Cardiac septum (tissue), 1 donor: ENCODE data around the gene FASTK. TPM values are rescaled to one million over a fixed set of nuclear protein-coding genes. Genes with fewer than 3 reads are reported as not detected.

Experiments
- DNase-seq: peaks from one replicate; pipeline ENCODE4 v3.0.0-alpha.2; 2020; ENCODE audit warnings: low spot score
- intact Hi-C: fragments of 100-400 bp; cut with DNase I; formaldehyde crosslinking; loops from one replicate; pipeline ENCODE4 v1.14.0; 2022
- total RNA-seq: library from RNA; stranded (reverse); fragmentation: NEBNext Ultra II Directional; extraction: Animal tissue kit (Norgen Biotek cat#: 25700); gene quantifications from one replicate; pipeline ENCODE4 v1.2.1, GENCODE V29; 2021
- donor health status: DM: no; HTN: no; CAD: no.

Gene FASTK
- total RNA-seq, 1 donor from 2014 or later, result 93.3 TPM

DNA sequence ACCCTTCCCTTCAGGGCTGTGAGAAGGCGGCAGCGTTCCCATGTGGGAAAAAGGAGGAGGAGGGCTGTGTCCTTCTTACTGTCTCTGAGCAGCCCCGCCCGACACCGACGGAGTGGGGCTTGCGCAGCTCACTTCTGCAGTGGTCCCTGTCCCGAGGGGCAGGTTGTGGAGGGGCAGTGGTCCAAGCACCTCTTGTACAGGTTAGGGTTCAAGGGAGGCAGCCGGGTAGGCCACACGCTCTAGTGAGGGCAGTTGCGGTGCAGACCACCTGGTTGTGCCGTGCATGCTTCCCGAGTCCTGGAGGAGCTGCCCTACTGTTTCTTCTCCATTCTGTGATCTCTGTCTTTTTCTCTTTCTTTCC, 38.4 kb upstream of the FASTK start:
- DNase-seq, result no peak
- intact Hi-C loops, result no loop called here

DNA sequence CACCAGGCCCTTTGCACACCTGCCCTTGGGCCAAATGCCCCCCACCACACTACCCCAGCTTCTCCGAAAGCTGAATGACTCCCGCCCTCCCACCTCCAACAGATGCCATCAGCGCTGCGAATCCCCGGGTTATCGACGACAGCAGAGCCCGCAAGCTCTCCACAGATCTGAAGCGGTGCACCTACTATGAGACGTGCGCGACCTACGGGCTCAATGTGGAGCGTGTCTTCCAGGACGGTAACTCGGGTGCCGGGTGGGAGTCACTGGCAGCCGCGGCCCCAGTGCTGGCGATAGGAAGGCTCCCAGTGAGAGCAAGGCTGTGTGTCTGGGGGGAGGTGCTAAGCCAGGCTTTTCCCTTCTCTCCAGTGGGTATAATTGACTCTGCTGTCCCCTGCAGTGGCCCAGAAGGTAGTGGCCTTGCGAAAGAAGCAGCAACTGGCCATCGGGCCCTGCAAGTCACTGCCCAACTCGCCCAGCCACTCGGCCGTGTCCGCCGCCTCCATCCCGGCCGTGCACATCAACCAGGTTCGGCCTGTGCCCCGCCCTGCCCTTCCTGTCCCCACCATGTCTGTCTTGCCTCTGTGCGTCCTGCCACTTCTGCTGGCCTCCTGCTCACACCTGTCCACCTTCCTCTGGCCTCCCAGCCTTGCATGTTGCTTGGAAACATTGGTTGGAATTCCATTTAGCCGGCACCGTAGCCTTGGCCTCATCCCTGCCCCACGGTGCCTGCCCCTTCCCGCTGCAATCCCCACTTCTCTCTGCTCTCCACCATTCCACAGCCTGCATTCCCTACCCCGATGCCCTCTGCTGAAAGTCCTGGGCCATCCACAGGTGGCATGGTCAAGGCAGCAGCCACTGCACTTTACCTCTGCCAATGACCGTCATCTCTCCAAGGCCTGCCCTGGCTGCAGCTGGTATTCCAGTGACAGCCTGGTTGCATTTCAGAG, 37.8 kb upstream of the FASTK start:
- intact Hi-C loops, result no loop called here
- DNase-seq, result no peak

DNA sequence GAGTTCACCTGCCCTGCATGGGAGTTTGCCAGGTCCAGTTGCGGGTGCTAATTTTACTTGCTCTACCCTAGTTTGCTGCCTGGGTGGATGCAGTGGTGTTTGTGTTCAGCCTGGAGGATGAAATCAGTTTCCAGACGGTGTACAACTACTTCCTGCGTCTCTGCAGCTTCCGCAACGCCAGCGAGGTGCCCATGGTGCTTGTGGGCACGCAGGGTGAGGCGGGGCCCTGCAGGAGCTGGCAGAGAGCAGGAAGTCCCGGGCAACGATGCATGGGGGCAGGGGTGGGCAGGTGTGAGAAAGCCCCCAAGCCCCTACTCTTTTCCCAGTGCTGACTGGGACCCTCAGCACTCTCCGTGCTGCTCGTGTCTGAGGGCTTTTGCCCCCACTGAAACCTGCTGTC, 37.0 kb upstream of the FASTK start:
- no peak for DNase-seq
- intact Hi-C loops, result no loop called here

DNA sequence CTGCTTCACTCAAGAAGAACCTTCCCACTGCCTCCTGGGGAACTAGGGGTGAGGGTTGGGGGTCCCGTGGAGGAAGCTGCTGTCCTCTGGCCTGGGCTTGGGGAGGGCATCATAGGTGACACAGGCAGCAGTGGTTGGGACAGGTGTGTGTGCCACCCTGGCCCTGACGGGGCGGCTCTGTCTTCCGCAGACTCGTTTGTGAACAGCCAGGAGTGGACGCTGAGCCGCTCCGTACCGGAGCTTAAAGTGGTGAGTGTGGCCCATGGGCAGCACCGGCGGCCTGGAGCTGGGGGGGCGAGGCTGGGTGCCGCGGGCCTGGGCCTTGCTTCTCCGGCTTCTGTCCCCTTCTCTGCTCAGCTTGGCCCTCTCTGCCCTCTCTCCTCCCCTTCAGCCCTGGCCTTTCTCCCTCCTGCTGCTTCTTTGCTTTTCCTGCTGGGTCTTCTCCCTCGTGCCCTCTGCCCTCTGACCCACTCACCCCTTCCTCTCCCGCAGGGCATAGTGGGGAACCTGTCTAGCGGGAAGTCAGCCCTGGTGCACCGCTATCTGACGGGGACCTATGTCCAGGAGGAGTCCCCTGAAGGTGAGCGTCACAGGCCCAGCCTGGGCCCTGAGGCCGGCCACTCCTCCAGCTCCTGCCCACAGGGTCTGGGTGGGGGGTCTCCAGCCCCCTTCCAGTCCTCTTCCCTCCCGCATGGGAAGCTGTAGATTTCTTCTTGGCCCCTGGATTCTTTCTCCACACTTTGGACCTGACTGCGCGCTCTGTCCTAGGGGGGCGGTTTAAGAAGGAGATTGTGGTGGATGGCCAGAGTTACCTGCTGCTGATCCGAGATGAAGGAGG, 36.2 kb upstream of the FASTK start:
- intact Hi-C loops, result no loop called here
- DNase-seq, result no peak

DNA sequence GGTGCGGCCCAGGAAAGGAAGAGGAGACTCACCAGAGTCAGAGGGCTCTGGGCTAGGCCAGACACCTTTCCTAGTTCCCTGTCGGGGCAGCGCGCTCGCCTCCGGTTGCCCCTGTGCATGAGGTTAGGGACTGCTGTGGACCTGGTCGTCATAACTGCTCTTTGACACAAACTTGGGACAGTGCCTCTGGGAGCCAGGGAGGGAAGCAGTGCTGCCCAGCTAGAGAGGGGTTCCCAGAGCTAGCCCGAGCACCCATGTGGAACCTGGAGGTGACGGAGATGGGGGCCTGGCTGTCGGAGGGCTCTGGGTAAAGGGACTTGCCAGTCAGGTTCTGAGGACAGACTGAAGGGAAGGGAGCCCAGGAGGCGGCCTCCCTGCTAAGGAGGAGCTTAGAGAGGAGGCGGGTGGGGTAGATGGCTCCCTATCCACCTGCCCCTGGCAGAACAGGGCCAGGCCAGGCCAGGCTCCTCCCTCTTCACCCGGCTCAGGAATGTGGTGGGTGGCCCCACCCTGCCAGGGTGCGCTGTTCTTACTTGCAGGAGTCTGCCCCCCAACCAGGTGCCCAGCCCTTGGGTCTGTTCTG, 35.3 kb upstream of the FASTK start:
- DNase-seq, result no peak
- intact Hi-C loops, result no loop called here

DNA sequence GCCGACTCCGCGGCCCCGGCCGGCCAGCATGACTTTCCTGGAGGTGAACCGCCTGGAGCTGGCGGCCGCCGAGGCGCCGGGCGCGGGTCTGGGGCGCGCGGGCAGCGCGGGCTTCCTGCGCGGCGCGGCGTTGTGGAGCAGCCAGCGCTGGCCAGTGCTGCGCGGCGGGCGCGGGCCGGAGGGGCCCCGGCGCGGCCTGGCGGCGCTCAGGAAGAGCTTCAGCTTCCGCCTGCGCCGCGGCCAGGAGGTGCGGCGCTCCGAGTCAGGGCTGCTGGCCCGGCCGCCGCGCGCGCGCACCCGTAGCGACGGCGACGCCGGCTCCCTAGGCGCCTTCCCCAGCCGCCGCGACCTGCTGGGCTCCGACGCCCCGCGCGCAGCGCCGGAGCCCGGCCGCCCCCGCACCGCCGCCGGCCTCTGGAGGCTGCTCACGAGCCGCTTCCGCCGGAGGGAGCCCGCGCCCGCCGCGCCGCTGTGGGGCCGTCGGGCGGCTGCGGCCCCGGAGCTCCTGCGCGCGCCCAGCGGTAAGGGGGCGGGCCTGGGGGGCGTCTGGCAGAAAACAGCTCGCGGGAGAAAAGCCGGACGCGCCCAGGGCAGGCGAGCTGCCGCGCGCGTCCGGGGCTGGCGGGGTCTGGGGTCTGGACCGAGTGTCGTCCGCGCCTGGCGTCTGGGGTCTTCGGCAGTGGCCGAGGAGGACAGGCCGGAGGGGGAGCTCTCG, 34.7 kb upstream of the FASTK start:
- intact Hi-C loops, result no loop called here
- DNase-seq, result no peak

DNA sequence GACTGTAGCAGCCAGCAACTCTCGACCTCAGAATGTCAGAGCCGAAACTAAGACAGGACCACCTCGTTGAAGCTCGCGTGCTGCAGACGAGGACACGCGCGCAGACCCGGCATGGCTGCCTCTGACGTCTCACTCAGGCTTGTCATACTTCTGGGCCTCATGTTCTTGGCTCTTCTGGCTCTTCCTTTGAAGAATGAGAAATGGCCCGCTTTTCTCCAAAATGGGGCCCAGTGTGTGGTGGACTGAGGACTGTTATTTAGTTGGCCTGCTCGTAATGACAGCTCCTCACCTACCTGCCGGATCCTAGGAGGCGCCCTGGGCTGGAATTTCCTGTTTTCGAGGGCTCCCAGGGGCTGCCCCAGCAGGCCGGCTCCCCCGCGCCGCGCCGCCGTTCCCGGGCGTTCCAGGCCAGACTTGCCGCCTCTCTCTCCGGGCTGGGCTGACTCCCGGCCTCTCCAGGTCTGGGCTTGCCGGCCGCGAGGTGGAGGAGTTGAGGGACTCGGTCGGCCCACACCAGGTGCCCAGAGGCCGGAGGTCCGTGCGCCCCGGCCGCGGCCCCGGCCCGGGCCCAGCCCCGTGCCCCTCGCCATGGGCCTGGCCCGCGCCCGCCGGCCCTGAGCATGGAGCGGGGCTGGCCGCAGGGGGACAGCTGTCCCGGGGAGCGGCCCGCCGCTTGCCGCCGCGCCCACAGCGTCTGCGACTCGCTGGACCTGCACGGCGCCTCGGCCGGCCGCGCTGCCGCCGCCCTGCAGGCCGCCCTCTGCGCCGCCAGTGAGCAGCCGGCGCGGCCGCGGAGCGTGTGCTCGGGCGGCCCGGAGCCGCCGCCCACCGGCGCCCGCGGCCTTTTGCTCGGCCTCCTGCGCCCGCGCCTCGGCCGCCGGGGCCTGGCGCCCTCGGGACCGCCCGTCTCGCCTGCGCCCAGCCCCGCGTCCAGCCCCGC, 33.8 kb upstream of the FASTK start:
- DNase-seq, result no peak
- intact Hi-C loops, result loop anchor here (5.0 kb wide), 2 partner anchors 87 to 212 kb away; partner anchors contain the start of gene ABCB8

DNA sequence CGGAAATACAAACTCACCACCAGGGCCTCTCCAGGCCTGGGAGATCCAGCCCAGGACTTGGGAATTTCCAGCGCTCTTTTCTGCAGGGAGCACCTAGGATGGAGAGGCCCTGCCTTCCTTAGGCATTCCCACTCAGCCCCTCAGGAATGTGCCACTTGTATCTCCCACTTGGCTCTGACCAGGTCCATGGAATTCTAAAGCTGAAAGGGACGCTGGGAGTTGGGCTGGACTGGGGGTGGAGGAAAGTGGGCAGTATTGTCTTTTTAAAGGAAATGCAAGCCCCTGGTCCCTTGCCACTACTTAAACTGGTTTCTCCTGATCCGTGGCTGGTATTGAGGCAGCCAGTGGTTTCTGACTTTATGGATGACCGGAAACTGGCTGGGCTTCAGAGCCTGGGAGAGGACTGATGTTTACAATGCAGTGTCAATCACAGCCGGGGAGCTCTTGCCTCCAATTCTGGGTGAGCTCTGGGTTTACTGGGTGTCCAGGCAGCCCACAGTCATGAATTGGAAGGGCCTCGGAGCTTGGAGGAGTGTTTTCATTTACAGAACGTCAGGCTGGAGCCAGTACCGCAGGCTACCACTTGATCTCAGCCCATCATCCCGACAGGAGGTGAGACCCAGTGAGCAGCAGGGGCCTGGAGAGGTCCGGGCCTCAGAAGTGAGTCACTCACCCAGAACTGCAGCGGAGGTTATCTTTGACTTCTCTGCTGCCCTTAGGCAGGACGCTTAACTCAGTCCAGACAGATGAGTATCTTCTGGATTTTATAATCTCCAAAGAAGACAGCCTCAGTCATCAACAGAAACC, 32.9 kb upstream of the FASTK start:
- intact Hi-C loops, result loop anchor here (5.0 kb wide), 2 partner anchors 86 to 211 kb away; partner anchors contain the start of gene ABCB8

DNA sequence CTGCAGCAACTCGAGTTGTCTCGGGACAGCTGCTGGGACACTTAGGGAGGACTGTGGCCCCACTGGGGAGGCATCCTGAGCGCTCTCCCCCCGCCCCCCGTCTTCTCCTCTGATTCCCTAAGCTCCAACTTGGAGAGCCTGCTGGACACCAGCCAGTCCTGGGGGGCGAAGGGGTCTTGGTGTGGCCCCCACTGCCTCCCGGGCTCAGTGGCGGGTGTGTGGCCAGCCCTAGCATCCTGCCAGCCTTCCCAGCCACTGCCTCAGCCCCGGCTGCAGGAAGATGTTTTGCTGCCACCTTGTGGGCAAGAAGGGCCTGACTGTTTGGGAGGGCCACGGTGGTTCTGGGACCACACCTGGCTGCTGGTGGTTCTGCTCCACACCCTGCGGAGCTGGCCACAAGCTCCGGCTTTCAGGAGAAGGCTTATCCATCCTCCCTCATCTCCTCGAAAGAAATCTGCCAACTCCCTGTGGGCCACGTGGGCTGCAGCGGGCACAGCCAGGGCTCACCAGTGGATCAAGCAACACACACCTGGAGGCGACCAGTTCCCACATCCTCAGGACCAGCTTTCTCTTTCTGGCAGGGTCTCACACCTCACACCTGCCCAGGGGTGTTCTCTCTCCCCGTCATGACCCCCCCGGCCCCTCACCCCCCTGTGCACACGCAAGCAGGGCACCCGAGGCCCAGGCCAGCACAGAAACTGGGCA, 30.5 kb upstream of the FASTK start:
- intact Hi-C loops, result loop anchor here (5.0 kb wide), 2 partner anchors 84 to 209 kb away; partner anchors contain the start of gene ABCB8
- peak; percentile 89 for DNase-seq

More for the DNA sequence above, 32.9 kb upstream of the FASTK start:
- DNase-seq, result no peak

DNA sequence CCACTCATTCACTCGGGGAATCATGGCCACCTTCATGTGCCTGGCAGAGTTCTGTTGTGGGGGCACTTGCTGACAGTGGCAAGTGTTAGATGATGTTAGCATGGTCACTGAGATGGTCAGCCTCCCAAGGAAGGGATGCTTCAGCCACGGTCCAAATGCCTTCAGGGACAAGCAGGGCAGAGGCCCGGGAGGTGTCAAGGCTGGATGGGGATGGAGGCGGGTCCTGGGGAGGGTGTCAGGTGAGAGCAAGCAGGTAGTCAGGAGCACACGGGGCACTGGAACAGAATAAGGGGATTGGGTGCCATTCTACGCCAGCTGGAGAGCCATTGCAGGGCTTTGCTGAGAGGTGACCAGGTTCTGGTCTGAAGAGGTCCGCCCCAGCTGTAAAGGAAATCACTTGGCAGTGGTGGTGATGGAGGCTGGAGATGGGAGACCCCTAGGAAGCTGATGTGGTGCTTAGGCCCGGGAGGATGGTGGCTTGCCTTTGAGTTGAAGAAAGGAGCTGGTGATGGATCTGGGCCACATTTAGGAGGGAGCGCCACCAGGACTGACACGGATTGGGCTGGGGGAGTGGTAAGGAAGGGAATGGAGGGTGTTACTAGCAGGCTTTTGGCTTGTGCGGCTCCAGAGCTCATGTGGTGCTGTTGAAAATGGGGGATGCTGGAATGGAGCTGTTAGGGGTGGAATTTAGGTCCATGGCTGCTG, 29.8 kb upstream of the FASTK start:
- DNase-seq, result no peak
- intact Hi-C loops, result loop anchor here (5.0 kb wide), 2 partner anchors 83 to 208 kb away; partner anchors contain the start of gene ABCB8

DNA sequence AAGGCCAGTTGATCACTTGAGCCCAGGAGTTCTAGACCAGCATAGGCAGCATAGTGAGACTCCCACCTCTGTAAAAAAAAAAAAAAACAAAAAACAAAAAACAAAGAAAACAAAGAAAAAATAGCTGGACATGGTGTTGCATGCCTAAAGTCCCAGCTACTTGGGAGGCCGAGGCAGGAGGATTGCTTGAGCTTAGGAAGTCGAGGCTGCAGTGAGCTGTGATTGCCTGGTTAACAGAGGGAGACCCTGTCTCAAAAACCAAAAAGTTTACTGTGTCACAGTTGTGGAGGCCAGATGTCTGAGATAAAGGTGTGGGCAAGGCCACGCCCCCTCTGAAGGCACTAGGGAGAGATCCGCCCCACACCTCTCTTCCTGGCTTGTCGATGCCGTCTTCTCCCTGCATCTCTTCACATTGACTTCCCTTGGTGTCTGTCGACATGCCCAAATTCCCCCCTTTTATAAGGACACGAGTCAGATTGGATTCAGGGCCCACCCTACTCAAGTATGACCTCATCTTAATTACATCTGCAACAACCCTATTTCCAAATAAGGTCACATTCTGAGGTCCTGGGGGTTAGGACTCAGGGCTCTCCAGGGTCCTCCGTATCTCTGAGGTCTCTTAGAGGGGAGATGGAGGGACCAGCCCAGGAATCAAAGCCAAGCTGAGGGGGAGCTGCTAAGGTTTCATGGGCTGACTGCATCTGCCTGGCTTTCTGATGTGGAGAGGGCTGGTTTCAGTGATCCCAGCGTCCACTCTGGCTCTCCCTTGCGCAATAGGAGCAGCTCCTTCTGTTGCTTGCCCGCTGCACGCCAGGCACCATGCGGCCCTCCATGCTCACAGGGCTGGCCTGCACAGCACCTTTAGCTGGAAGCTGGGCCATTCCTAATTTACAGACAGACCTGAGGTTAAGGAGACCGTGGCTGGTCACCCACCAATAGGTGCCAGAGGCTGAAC, 28.8 kb upstream of the FASTK start:
- intact Hi-C loops, result loop anchor here (5.0 kb wide), 2 partner anchors 82 to 207 kb away; partner anchors contain the start of gene ABCB8
- no peak for DNase-seq

DNA sequence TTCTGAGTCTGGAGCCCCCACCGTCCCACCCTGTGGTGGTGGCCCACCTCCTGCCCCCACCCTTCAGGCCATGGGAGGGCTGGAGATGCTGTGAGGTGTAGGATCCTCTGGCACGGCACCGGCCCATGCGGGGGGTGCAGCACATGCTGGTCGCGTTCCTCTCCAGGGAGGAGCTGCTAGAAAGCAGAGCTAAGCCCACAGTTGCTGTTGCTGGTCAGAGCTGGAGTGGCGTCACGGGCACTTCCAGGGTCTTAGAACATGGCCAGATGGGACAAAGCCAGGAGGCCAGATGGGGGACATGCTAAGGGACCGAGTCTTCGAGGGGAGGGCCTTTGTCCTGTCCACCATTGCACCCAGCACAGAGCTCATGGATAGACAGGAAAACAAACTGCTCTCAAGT, 27.3 kb upstream of the FASTK start:
- no peak for DNase-seq
- intact Hi-C loops, result no loop called here

DNA sequence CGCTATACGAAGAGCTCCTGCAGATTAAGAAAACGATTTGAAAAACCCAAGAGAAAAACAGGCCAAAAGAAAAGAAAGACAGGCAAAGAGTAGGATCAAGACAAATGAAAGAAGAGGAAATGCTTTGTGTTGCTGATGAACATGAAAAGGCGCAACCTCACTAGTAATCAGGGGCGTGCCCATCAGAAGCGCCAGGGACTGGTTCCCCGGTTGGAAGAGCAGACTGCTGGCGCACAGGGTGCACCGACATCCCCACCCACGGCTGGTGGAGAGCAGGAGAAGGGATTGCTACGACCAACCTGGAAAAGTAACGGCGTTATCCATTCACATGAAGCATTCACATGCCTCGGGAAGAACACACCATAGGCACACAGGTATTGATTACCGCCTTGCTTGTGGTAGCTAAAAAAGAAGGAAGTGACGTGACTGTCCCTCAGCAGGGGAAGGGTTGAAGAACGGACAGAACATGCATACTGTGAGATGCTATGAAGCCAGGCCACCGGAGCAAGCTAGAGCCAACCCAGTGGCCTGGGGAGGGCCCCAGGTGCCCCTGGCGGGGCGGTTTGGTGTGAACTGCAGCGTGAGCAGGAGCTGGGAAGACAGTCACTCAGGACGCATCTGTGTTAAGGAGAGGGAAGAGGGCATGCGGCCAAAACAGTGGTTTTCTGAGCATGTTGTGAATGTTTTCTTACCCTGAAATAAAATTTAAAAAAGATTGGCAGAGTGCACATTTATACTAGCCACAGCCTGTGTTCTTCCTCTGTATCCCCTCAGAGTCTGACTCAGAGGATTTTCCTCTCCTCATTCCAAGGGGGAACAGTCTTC, 24.0 kb upstream of the FASTK start:
- no peak for DNase-seq
- intact Hi-C loops, result no loop called here

DNA sequence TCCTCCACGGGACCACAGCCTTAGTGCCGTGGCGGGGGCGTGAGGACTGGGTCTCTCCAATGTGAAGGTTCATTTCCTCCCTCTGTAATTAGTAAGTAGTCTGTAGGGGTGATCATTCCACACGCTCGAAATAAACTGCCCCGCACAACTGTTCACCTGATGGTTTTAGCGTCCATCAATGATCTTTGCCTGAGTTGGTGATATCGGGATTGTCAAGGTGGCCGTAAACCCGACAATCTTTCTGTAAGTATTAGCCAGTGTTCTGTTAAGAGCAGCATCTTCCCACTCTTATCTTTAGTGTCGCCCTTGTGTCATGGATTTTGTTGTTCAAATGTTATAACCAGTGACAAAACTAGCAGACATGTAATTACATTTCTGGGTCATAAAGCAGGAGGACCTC, 23.4 kb upstream of the FASTK start:
- no peak for DNase-seq
- intact Hi-C loops, result no loop called here
